Measurements from ENCODE around the gene MRPL10.
A peak's percentile ranks its signal among the peaks of the same experiment; 100 is the strongest.

The MRPL10 gene

GRCh38 chr17:47857551-47858455 is 26.5 kb upstream of the MRPL10 start:
- DNase-seq (ENCODE audit: low read depth) = no peak

- DNase-seq (ENCODE audit: low read depth) = no peak
These were observed 25.5 kb upstream of the MRPL10 start for GRCh38 chr17:47856830-47857229.

GRCh38 chr17:47855737-47856136 is 24.4 kb upstream of the MRPL10 start:
- no peak for DNase-seq (ENCODE audit: low read depth)

DNA sequence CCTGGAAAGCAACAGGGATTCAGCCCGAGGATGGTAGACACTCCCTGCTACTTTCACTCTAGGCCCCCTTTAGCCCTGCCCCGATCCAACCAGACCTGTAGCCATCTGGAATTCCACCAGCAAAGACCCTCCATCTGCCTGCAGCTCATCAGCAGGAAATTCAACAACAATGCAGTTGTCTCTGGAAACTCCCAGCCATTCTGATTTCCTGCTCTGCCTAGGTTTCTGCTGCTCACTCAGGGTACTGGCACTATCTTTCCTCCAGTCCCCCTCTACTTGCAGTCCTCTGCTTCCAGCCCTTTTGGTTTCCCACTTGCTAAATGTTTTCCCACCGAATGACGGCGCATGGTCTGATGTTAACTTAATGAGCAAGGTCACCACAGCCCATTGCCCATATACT is 22.3 kb upstream of the MRPL10 start:
- no peak for DNase-seq (ENCODE audit: low read depth)

DNA sequence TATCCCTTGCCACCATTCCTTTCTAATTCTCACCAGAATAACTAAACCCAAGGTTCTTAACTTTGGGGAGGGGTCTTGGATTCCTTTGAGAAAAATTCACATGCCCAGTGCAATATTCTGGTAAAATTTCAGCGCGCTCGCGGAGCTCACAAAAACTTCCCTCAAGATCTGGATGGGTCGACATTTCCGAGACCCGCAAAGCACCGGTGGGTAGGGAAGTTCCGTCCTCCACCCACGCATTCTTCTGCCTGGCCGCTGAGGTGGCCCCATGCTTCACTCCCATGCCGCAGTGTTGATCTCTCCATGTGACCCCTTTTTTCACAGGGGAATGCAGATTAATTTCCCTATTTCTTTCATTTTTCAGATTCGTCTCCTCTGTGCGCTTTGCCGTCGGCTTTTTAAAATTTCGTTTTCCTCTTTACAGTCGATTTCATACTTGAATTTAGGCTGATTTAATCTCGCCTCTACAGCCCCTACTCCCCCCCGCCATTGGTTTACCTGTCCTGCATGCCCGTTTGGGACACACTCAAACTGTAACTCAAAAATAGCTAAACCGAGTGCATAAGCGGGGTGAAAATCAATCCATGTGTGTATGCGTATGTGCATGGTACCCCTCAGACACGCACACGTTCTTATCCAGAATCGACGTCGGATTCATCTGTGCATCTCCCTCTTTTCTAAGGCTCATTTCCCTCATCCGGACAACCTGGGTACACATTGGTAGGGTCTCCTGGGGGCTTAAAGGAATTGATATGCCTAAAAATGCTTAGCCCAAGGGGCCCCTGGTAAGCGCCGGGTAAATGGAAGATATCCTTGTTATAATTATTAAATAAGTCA is 21.0 kb upstream of the MRPL10 start:
- no peak for DNase-seq (ENCODE audit: low read depth)

GRCh38 chr17:47851764-47852112 is 20.4 kb upstream of the MRPL10 start:
- no peak for DNase-seq (ENCODE audit: low read depth)

DNA sequence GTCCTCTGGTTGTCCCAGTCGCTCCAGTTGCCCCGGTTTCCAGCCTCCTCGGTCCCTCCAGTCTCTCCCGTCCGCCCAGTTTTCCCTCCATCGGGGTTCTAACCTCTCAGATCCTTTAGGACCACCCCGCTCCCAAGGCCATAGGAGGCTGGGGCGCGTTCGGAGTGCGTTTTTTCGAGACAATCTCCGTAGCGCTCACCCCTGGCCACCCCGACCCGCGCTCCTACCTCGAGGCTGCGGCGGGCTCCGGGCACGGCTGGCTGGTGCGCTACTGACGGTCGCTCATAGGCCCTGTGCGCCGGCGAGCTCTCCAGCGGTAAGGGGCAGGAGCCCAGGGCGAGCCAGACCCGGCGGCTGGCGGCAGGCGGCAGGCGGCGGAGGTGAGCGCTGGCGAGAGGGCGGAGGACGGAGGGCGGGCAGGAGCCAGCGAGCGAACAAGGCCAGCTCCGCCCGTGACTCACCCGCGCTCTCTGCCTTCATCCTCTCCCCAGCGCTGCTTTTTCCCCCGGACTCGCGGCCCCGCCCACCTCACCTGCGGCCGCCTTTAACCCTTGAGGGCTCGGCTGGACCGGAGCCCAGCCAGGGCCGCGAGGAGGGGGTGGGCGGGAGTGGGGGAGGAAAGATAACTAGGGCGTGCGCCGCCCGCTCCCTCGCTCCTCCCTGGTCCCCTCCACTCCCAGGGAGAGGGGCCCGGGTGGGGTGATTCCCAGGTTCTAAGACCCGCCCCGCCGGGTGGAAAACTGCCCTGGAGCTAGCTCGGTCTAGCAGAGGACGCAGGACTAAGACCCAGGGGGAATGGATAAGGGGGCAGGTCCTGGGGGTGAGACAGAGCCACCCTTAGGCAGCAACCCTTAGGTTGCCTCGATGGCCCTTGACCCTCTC is 19.6 kb upstream of the MRPL10 start, which contains the start of gene SP6:
TSS of gene SP6 (minus strand) at position 472 of the 882 bp plus-strand sequence. CDS start 2,734 bp downstream, outside the sequence.
- peak; percentile 38 for DNase-seq (ENCODE audit: low read depth)

DNA sequence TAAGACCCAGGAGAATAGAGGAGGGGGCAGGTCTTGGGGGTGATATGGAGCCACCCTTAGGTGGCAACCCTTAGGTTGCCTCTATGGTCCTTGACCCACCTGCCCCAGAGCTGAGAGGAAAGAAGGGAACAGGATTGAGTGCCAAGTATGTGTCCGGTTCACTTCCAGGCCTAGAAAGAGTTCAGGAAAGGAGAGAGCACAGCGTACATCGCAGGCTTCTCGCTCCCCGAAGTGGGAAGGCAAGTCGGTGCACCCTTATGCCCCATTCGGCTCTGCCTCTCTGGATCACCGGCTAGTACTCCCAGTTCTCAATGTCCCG is 19.0 kb upstream of the MRPL10 start:
- DNase-seq (ENCODE audit: low read depth) = no peak

DNA sequence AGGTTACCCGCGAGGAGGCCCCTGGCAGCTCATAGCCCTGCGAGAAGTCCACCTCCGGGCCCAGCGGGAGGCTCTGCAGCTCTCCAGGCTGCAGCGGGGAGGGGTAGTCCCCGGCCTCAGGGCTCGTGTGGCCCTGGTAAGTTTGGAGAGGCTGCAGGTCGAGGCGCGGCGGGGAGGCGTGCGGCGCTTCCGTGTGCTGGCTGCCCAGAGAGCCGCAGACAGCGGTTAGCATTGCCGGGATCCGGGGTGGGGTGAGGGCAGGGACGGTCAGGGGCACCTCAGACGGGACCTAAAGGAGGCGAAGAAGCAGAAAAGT is 16.8 kb upstream of the MRPL10 start:
- no peak for DNase-seq (ENCODE audit: low read depth)

- DNase-seq (ENCODE audit: low read depth) = no peak
These were observed 16.2 kb upstream of the MRPL10 start for GRCh38 chr17:47847341-47848197.

- DNase-seq (ENCODE audit: low read depth) = no peak
These were observed 15.5 kb upstream of the MRPL10 start for GRCh38 chr17:47846716-47847340.

- DNase-seq (ENCODE audit: low read depth) = no peak
These were observed 14.4 kb upstream of the MRPL10 start for GRCh38 chr17:47845716-47846075.

- no peak for DNase-seq (ENCODE audit: low read depth)
These were observed 13.7 kb upstream of the MRPL10 start for GRCh38 chr17:47844814-47845715.

GRCh38 chr17:47844227-47844626 is 12.9 kb upstream of the MRPL10 start:
- no peak for DNase-seq (ENCODE audit: low read depth)

GRCh38 chr17:47843391-47843730 is 12.0 kb upstream of the MRPL10 start:
- no peak for DNase-seq (ENCODE audit: low read depth)

GRCh38 chr17:47841488-47842291 is 10.3 kb upstream of the MRPL10 start:
- DNase-seq (ENCODE audit: low read depth) = no peak

- peak; percentile 66 for DNase-seq (ENCODE audit: low read depth)
These were observed 9.6 kb upstream of the MRPL10 start, which contains the start of gene SCRN2 for GRCh38 chr17:47840742-47841487. Gene SCRN2 (minus strand): TSS chr17:47841273. CDS start chr17:47840843, 430 bp downstream.

Measured in T follicular helper cell (primary cell).